ENCODE measurements around the gene BRWD1. TPM values are rescaled to one million over a fixed set of nuclear protein-coding genes. Genes with fewer than 3 reads are reported as not detected.

BRWD1 gene
- total RNA-seq, 2 experiments from 2014 or later = 84.7 to 92.2 TPM

DNA sequence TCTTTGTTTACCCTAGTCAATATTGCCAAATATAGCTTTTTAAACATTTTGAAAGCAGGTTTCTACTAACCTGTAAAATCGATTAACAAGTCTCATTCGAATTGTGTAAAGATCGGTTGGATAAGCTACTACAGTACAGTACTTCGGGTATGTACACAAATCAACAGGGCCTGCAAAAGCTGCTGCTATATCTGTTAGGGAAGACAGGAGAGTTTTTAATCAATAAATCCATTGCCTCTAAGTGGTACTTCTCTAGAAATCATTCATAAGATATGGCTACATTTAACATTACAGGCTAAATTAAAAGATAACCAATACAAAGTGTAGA, 95.4 kb downstream of the BRWD1 start:
- H3K27ac Mint-ChIP-seq = no peak overlapping the region
- no peaks in the 10 kb centered on the region for H3K27me3 Mint-ChIP-seq
- ChIA-PET CTCF (no interaction called here), POLR2A (no interaction called here)
- intact Hi-C loops (cut with DNase I, micrococcal nuclease) = no loop called here
- no peak for ATAC-seq (ENCODE audit: poor library complexity)
- no peaks in the 10 kb centered on the region for H3K27me3 ChIP-seq (ENCODE audit: control insufficient read depth in 1 of 2, insufficient read depth in 2 of 2, low read length in 2 of 2)
- H3K4me3 ChIP-seq (ENCODE audit: low read length) = no peak overlapping the region
- no peak for DNase-seq
- H3K36me3 Mint-ChIP-seq (ENCODE audit: low read depth) = peaks cover 85% of the 10 kb centered on the region
- peaks cover 25% of the 10 kb centered on the region for H3K4me1 Mint-ChIP-seq (ENCODE audit: low read depth)
- H3K9me3 ChIP-seq (ENCODE audit: control insufficient read depth in 1 of 2, insufficient read depth in 1 of 2, low read length in 2 of 2) = no peaks in the 10 kb centered on the region
- no peak overlapping the region for H3K4me3 Mint-ChIP-seq
- no peak overlapping the region for H3K27ac ChIP-seq (ENCODE audit: low read depth in 1 of 2, low read length in 2 of 2)
- TF ChIP-seq, protein P1, sequence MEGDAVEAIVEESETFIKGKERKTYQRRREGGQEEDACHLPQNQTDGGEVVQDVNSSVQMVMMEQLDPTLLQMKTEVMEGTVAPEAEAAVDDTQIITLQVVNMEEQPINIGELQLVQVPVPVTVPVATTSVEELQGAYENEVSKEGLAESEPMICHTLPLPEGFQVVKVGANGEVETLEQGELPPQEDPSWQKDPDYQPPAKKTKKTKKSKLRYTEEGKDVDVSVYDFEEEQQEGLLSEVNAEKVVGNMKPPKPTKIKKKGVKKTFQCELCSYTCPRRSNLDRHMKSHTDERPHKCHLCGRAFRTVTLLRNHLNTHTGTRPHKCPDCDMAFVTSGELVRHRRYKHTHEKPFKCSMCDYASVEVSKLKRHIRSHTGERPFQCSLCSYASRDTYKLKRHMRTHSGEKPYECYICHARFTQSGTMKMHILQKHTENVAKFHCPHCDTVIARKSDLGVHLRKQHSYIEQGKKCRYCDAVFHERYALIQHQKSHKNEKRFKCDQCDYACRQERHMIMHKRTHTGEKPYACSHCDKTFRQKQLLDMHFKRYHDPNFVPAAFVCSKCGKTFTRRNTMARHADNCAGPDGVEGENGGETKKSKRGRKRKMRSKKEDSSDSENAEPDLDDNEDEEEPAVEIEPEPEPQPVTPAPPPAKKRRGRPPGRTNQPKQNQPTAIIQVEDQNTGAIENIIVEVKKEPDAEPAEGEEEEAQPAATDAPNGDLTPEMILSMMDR (IDR thresholded peaks at IDR 0.05) = no peak
- no peaks in the 10 kb centered on the region for H3K9me3 Mint-ChIP-seq
- peaks cover 40% of the 10 kb centered on the region for H3K36me3 ChIP-seq (ENCODE audit: insufficient read depth, low read length)
- H3K4me1 ChIP-seq (ENCODE audit: insufficient read depth, low read length) = no peaks in the 10 kb centered on the region

DNA sequence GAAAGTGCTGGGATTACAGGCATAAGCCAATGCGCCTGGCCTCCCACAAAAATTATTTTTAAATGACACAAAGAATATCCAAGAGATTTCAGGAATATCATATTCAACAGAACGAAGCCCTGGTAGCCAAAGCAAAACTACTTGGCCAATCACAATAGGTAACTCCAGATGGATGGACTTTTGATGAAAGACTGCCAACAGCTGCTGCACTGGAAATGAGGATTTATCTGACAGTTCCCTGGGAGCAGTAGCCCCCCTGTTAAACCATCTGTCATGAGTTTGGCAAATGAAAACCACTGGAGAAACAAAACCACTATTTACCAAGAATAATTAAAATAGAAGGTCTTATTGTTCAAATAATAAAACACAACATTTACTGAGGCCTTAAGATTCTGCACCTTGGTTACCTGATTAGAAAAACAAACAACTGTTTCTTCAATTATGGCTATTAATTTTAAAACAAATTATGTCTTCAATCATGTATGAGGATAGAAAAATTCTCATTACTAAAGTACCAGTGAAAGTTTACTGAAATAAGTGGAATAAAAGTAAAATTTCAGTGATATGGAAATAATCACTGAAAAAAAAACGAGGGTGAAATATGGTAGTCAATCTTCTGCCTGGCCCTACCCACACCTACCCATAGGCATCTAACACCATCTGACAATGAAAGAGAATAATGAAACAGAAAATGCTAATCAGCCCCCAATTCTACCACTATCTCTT, 95.9 kb downstream of the BRWD1 start:
- Mint-ChIP-seq H3K4me3 (no peak overlapping the region), H3K4me1 (ENCODE audit: low read depth) (peaks cover 20% of the 10 kb centered on the region), H3K9me3 (no peaks in the 10 kb centered on the region), H3K36me3 (ENCODE audit: low read depth) (peaks cover 83% of the 10 kb centered on the region), H3K27me3 (no peaks in the 10 kb centered on the region), H3K27ac (no peak overlapping the region)
- ChIA-PET POLR2A (no interaction called here), CTCF (no interaction called here)
- no peak overlapping the region for H3K27ac ChIP-seq (ENCODE audit: low read depth in 1 of 2, low read length in 2 of 2)
- intact Hi-C loops (cut with DNase I, micrococcal nuclease) = no loop called here
- no peaks in the 10 kb centered on the region for H3K9me3 ChIP-seq (ENCODE audit: control insufficient read depth in 1 of 2, insufficient read depth in 1 of 2, low read length in 2 of 2)
- TF ChIP-seq, protein P1 (IDR thresholded peaks at IDR 0.05) = no peak
- H3K36me3 ChIP-seq (ENCODE audit: insufficient read depth, low read length) = peaks cover 39% of the 10 kb centered on the region
- no peak overlapping the region for H3K4me3 ChIP-seq (ENCODE audit: low read length)
- no peak for ATAC-seq (ENCODE audit: poor library complexity)
- no peaks in the 10 kb centered on the region for H3K27me3 ChIP-seq (ENCODE audit: control insufficient read depth in 1 of 2, insufficient read depth in 2 of 2, low read length in 2 of 2)
- DNase-seq = no peak
- H3K4me1 ChIP-seq (ENCODE audit: insufficient read depth, low read length) = no peaks in the 10 kb centered on the region

DNA sequence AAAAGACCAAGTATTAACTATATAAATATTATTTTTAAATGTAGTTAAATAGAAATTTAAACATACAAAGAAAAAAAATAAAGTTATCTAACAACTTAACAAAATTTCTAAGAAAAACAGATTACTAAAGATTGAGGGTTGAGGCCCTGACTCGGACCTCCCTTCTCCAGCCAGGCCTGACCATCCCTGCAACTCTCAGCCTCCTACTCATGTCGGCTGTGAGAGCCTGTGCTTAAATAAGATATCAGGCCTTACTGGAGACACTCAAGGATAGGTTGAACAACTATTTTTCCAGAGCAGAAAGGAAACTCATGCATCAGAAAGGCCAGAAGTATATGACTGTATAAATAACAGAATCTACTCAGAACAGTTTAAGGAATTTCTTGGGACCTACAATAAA, 97.1 kb downstream of the BRWD1 start:
- Mint-ChIP-seq H3K4me3 (no peak overlapping the region), H3K36me3 (ENCODE audit: low read depth) (peaks cover 81% of the 10 kb centered on the region), H3K9me3 (no peaks in the 10 kb centered on the region), H3K27me3 (no peaks in the 10 kb centered on the region), H3K4me1 (ENCODE audit: low read depth) (peaks cover 22% of the 10 kb centered on the region), H3K27ac (no peak overlapping the region)
- no peak overlapping the region for H3K27ac ChIP-seq (ENCODE audit: low read depth in 1 of 2, low read length in 2 of 2)
- H3K27me3 ChIP-seq (ENCODE audit: control insufficient read depth in 1 of 2, insufficient read depth in 2 of 2, low read length in 2 of 2) = no peaks in the 10 kb centered on the region
- no peak overlapping the region for H3K4me3 ChIP-seq (ENCODE audit: low read length)
- ChIA-PET CTCF (no interaction called here), POLR2A (no interaction called here)
- TF ChIP-seq, protein P1 (IDR thresholded peaks at IDR 0.05) = no peak
- intact Hi-C loops (cut with DNase I, micrococcal nuclease) = no loop called here
- no peaks in the 10 kb centered on the region for H3K9me3 ChIP-seq (ENCODE audit: control insufficient read depth in 1 of 2, insufficient read depth in 1 of 2, low read length in 2 of 2)
- H3K36me3 ChIP-seq (ENCODE audit: insufficient read depth, low read length) = peaks cover 48% of the 10 kb centered on the region
- DNase-seq (no peak), ATAC-seq (ENCODE audit: poor library complexity) (no peak)
- no peaks in the 10 kb centered on the region for H3K4me1 ChIP-seq (ENCODE audit: insufficient read depth, low read length)

All from CD4-positive, alpha-beta T cell (primary cell).